Measurements from ENCODE around the gene CXCL9. TPM values are rescaled to one million over a fixed set of nuclear protein-coding genes. Genes with fewer than 3 reads are reported as not detected.

The CXCL9 gene
- polyA plus RNA-seq, 1 donor (not counting 4 experiments of a cell fraction or from before 2014, with no cell fraction given) = 0.04 TPM

DNA sequence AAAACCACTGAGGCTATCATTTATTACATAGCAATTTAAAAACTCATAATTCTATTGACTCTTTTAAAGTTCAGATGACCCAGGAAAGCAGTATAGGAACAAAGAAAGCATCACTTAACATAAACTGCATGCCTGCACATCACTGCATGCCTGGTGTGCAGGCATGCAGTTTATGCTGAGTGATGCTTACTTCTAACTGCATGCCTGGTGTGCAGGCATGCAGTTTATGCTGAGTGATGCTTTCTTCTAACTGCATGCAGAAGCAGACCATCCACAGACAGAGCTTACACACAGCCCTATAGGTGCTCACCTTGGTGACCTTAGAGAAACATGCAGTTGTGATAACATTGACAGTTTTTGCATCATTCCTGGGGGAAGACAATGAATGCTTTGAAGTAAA lies 33.5 kb downstream of the CXCL9 start:
- no peak for FAIRE-seq
- Histone ChIP-seq H3K27ac (ENCODE audit: control insufficient read depth, insufficient read depth, low read length) (no peak overlapping the region), H3K4me1 (ENCODE audit: control insufficient read depth, extremely low read depth, insufficient read depth, low read length) (no peaks in the 10 kb centered on the region), H3K4me3 (ENCODE audit: control insufficient read depth in 2 of 3, extremely low read depth in 1 of 3, insufficient read depth in 2 of 3, low read depth in 1 of 3, low read length in 3 of 3) (no peak overlapping the region), H3K36me3 (ENCODE audit: control insufficient read depth in 2 of 2, extremely low read depth in 1 of 2, insufficient read depth in 2 of 2, low read length in 2 of 2) (peaks cover 32 to 41% of the 10 kb centered on the region in 2 experiments), H3K9me3 (ENCODE audit: control insufficient read depth, low read depth, low read length) (no peaks in the 10 kb centered on the region), H3K79me2 (ENCODE audit: control insufficient read depth, insufficient read depth, low read length) (peaks cover 2% of the 10 kb centered on the region), H3K9me1 (ENCODE audit: control insufficient read depth, extremely low read depth, insufficient read depth, low read length) (no peaks in the 10 kb centered on the region), H2AFZ (ENCODE audit: control insufficient read depth, low read length) (no peak overlapping the region), H3K4me2 (ENCODE audit: control insufficient read depth, extremely low read depth, insufficient read depth, low read depth, low read length) (no peak overlapping the region), H4K20me1 (ENCODE audit: control insufficient read depth, extremely low read depth, insufficient read depth, low read length) (no peaks in the 10 kb centered on the region), H3K9ac (ENCODE audit: control insufficient read depth, extremely low read depth, insufficient read depth, low read length) (no peak overlapping the region), H3K27me3 (ENCODE audit: control insufficient read depth, extremely low read depth, insufficient read depth, low read length) (no peaks in the 10 kb centered on the region)
- dilution Hi-C loops (cut with MboI; ENCODE audit: extremely low pct_ligation_motif_present, low sequenced_read_pairs) = no loop called here
- TF ChIP-seq EZH2 (IDR thresholded peaks at IDR 0.05; ENCODE audit: low read length) (no peak), CTCF (optimal IDR thresholded peaks at IDR 0.05 in 1 of 3, IDR thresholded peaks at IDR 0.05 in 1 of 3, conservative IDR thresholded peaks at IDR 0.05 in 1 of 3; ENCODE audit: extremely low read depth in 1 of 3, insufficient read depth in 2 of 3, low read length in 3 of 3) (no peak)
- no peak for DNase-seq (ENCODE audit: low read depth, low spot score)

DNA sequence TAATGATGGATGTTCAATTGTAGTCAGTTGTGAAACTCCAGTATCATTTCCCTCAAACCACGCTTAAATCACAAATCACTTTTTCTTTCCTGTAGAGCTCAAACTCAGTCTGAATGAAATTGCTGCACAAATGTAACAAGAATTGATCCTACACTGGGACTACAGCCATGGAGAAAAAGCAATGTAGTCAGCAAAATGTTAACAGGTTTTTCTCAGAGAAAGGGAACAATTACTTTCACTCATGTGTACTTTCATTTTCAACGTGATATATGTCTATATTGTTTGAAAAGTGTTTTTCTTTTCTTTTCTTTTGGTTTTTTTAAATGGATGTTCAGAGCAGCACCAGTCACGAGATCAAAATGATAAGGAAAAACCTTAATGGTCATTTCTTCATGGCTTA lies 39.2 kb downstream of the CXCL9 start:
- H3K9me1 ChIP-seq (ENCODE audit: control insufficient read depth, extremely low read depth, insufficient read depth, low read length) = no peaks in the 10 kb centered on the region
- DNase-seq (ENCODE audit: low read depth, low spot score) (no peak), FAIRE-seq (no peak)
- no peak overlapping the region for H3K27ac ChIP-seq (ENCODE audit: control insufficient read depth, insufficient read depth, low read length)
- H3K36me3 ChIP-seq (ENCODE audit: control insufficient read depth in 2 of 2, extremely low read depth in 1 of 2, insufficient read depth in 2 of 2, low read length in 2 of 2) = peaks cover 28 to 48% of the 10 kb centered on the region in 2 experiments
- H3K4me1 ChIP-seq (ENCODE audit: control insufficient read depth, extremely low read depth, insufficient read depth, low read length) = no peaks in the 10 kb centered on the region
- no peak overlapping the region for H3K4me2 ChIP-seq (ENCODE audit: control insufficient read depth, extremely low read depth, insufficient read depth, low read depth, low read length)
- H3K27me3 ChIP-seq (ENCODE audit: control insufficient read depth, extremely low read depth, insufficient read depth, low read length) = no peaks in the 10 kb centered on the region
- no peaks in the 10 kb centered on the region for H4K20me1 ChIP-seq (ENCODE audit: control insufficient read depth, extremely low read depth, insufficient read depth, low read length)
- H2AFZ ChIP-seq (ENCODE audit: control insufficient read depth, low read length) = no peak overlapping the region
- no peak overlapping the region for H3K9ac ChIP-seq (ENCODE audit: control insufficient read depth, extremely low read depth, insufficient read depth, low read length)
- H3K9me3 ChIP-seq (ENCODE audit: control insufficient read depth, low read depth, low read length) = no peaks in the 10 kb centered on the region
- TF ChIP-seq EZH2 (IDR thresholded peaks at IDR 0.05; ENCODE audit: low read length) = no peak
- no peak for TF ChIP-seq CTCF (optimal IDR thresholded peaks at IDR 0.05 in 1 of 3, IDR thresholded peaks at IDR 0.05 in 1 of 3, conservative IDR thresholded peaks at IDR 0.05 in 1 of 3; ENCODE audit: extremely low read depth in 1 of 3, insufficient read depth in 2 of 3, low read length in 3 of 3)
- dilution Hi-C loops (cut with MboI; ENCODE audit: extremely low pct_ligation_motif_present, low sequenced_read_pairs) = no loop called here
- H3K79me2 ChIP-seq (ENCODE audit: control insufficient read depth, insufficient read depth, low read length) = no peaks in the 10 kb centered on the region
- H3K4me3 ChIP-seq (ENCODE audit: control insufficient read depth in 2 of 3, extremely low read depth in 1 of 3, insufficient read depth in 2 of 3, low read depth in 1 of 3, low read length in 3 of 3) = no peak overlapping the region
